Measurements from ENCODE around the gene AK9.
"Not testable (repeated sequence)": the region's sequence is repeated elsewhere in the genome, so short reads cannot be mapped to it uniquely, and the experiment has no call there.

The AK9 gene

DNA sequence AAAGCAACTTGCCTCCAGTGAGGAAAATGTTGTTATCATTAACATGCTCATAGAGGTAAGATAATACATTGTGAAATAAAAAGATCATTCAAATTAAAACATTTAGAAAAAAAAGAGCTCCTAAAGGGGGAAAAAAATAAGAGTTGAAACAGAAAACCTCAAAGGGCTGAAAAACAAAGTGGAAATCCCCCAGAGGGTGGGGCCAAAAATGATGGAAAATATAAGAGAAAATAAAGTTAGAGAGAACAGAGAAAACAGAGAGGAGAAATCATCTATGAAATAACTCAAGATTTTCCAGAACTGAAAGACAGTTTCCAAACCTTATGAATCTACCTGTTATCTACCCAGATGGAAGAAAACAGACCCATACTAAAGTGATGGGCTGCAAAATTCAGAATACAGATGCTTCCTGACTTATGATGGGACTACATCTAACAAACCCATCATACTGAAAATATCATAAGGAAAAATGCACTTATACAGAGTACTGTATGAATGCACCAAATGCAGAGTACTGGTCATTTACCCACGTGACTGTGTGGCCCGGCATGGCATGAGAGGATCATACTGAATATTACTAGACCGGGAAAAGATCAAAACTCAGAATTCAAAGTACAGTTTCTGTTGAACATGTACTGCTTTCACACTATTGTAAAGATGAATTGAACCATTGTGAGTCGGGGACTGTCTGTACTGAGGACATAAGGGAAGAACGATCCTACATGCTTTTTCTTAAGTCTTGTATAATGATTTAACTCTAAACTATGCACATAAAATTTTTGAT is 212.0 kb downstream of the AK9 start:
- no peak for DNase-seq (ENCODE audit: low read depth)

DNA sequence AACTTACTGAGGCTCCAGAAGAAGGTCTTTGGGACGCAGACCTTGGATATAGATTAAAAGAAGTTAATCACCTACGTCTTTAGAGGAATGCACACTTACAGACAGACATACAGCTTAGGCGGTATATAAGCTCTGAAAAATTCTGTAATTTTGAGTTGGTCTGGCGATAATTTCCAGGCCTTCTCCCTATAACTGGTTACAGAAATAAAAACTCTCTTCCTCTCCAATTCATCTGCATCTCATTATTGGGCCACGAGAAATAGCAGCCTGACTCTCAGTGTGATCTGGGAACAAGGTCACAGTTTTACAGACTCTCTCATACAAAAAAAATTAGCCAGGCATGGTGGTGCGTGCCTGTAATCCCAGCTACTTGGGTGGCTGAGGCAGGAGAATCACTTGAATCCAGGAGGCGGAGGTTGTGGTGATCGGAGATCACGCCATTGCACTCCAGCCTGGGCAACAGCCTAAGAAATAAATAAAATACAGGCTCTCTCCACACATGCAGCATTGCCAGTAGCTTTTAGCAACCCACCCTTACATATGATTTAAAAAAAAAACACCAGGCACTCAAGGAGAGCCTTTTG is 212.7 kb downstream of the AK9 start:
- DNase-seq (ENCODE audit: low read depth): no peak

- DNase-seq (ENCODE audit: low read depth): no peak
Measured at GRCh38 chr6:109477725-109478124, 213.3 kb downstream of the AK9 start.

- DNase-seq (ENCODE audit: low read depth): no peak
Measured at GRCh38 chr6:109477184-109477583, 213.8 kb downstream of the AK9 start.

DNA sequence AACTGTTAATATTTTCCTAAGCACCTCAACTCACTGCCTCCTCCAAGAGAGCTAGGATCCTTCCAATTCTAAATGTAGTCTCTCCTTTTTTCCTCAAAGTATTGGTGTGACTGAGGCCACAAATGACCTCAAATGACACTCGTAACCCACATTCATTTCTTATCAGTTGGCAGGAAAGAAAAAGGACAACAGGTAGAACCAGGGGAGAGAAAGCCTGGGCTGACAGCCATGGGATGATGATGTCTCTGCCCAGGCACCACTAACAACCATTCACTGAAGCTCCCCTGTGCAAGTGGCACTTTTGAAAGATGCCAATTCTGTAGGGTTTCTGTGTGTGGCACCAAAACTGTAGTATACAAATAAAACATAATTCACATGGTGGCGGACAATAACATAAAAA is 215.4 kb downstream of the AK9 start:
- no peak for DNase-seq (ENCODE audit: low read depth)

DNA sequence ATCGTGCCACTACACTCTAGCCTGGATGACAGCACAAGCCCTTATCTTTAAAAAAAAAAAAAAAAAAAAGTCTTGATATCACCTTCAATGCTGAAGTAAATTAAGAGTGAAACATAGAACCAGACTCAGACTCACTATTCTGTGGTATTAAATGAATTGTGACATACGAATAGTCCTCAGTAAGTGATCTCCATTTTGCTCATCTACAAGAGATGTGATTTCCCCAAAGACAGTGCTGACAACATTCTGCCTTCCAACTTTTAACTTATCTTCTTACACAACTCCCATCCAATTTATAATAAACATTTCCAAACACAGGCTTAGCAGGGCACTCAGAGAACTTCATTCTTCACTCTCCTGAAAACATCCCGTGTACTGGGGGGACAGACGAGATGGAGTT is 216.0 kb downstream of the AK9 start:
- no peak for DNase-seq (ENCODE audit: low read depth)

DNA sequence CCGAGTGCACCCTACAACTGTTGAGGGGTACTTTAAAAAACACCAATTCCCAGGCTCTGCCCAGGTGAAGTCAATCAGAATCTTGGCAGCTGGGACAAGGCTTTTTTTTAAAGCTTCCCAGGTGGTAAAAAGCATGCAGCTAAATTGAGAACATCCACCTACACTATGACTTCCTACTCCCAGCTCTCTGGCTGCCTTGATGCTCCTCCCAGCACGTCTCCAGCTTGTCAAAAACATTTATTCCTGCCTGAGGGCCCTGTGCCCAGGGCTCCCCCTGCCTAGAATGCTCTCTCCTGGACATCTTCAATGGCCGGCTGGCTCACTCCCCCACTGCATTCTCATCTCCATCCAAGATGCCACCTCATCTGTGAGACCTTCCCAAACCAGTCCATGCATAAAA is 217.9 kb downstream of the AK9 start:
- no peak for DNase-seq (ENCODE audit: low read depth)

GRCh38 chr6:109472132-109472995 is 218.6 kb downstream of the AK9 start:
- no peak for DNase-seq (ENCODE audit: low read depth)

GRCh38 chr6:109471105-109471810 is 219.7 kb downstream of the AK9 start:
- no peak for DNase-seq (ENCODE audit: low read depth)

DNA sequence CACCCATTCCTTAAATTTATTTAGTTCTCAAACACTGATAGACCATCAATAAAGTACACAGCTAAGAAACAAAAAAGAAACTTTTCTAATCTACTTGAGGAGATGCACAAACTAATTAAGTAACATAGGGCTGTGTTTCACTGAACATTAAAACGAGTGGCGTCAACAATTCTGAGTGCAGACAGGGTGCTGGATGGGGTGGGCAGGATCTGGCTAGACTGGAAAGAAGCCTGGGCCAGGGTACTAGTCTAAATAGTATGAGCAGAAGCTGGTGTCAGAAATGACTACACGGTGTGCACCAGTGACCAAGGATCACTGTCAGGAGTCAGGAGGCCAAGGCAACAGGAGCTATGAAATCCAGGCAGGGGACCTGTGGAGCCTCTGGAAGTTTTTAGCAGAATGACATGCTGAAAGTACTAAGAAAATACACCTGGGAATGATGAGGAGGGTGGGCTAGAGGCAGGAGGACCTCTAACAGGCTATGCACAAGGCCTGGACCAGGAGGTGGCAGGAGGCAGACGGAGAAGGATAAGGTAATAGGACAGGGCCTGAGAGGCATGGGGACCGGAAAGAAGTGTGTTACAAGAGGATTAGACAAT is 221.3 kb downstream of the AK9 start:
- DNase-seq (ENCODE audit: low read depth): no peak

GRCh38 chr6:109467696-109468095 is 223.3 kb downstream of the AK9 start:
- DNase-seq (ENCODE audit: low read depth): no peak

DNA sequence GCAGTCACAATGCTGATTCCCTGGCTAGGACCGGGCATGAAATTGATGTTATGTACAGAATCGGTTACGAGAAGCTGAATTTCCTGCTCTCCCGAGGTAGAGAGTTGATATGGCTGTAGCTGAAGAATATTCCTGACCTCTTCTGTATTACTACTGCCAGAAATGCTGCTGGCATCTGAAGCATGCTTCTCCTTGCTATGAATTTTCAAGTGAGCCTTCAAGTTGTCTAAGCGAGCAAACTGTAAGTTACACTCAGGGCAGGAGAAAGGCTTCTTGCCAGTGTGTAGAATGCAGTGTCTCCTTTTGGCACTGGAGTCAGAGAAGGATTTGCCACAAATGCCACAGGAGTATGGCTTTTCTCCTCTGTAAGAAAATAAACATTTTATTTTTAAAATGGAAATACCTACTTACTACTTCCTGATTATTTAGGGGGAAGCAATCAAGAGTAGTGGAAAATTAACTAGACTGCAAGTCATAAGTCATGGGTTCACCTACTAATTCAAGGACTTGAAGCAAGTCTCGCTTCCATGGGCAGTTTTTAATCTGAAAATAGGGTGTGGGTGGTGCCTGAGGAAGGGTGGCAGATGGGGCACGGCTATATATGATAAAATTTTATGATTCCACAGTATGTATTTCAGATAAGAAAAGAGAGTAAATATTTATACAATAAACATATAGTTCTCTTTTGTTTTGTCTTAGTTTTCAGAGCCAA is 224.6 kb downstream of the AK9 start:
- no peak for DNase-seq (ENCODE audit: low read depth)

- DNase-seq (ENCODE audit: low read depth): no peak
Measured at GRCh38 chr6:109465772-109466171, 225.2 kb downstream of the AK9 start.

DNA sequence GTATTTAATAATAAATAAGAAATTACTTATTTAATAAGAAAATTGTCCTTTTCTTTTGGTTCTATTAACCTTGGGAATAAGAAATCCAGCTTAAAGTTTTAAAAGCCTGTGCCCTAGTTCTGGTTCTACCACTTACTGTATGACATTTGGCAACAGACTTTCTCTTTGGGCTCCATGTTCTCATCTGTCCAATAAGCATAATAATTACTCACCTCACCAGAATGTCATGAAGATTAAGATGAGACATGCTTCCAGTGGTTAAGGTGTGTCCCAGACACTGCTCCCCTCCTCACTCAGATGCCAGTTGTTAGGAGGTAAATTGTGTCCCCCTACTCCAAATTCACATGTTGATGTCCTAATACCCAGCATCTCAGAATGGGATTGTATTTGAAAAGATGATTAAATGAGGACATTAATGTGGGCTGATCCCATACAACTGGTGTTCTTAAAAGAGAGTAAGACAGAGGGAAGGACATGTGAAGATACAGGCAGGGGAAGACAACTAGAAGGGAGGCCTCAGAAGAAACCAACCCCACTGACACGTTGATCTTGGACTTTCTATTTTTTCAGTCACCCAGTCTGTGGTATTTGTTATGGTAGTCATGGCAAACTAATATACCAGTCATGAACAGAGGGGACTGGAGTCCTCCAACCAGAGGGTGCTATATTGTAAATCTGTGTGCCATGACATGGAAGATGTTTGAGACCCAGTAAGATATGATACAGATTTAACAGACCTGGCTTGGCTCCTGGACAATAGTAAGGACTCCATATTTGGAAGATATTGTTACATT is 229.1 kb downstream of the AK9 start:
- DNase-seq (ENCODE audit: low read depth): no peak

- DNase-seq (ENCODE audit: low read depth): not testable (repeated sequence)
Measured at GRCh38 chr6:109461205-109461604, 229.8 kb downstream of the AK9 start.

- no peak for DNase-seq (ENCODE audit: low read depth)
Measured at GRCh38 chr6:109460161-109460829, 230.7 kb downstream of the AK9 start.

- no peak for DNase-seq (ENCODE audit: low read depth)
Measured at GRCh38 chr6:109458774-109459531, 232.0 kb downstream of the AK9 start.

- no peak for DNase-seq (ENCODE audit: low read depth)
Measured at GRCh38 chr6:109457562-109457996, 233.4 kb downstream of the AK9 start.
